Stimulated activated CD8-positive, alpha-beta memory T cell treated with anti-CD3 and anti-CD28 coated beads, Interleukin-15, amount 100 ng/mL, for 1 hour (primary cell): Measurements from ENCODE around the gene PLK3.
"Not testable (repeated sequence)": the region's sequence is repeated elsewhere in the genome, so short reads cannot be mapped to it uniquely, and the experiment has no call there.

Source experiments
- DNase-seq: peaks from one replicate; pipeline ENCODE4 v3.0.0-alpha.2; 2020; ENCODE audit warnings: low read depth

Gene PLK3

DNA sequence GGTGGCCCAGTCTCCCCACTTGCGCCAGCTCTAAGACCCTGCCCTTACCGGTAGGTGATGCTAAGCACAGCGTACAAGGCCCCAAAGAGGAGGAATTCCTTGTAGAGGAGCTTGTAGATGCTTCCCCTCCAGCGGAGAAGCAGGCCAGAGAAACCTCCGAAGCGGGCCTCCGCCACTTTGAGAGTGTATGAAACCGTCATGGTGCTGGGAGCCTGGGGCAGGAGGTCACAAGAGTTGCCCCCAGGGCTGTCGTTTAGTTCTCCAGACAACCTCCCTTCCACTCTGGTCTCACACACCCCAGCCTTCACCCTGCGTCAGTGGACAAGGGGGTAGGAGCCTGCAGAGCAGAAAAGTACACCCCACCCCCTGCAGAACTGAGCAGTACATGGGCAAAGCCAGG, 12.7 kb upstream of the PLK3 start:
- DNase-seq = no peak

GRCh38 chr1:44788120-44788860, 11.9 kb upstream of the PLK3 start, which contains the start of gene BEST4:
TSS of gene BEST4 (minus strand) at chr1:44788170. CDS start at chr1:44787705, 465 bp downstream.
- no peak for DNase-seq

- DNase-seq = no peak
Measured at GRCh38 chr1:44790968-44791801, 9.0 kb upstream of the PLK3 start.

DNA sequence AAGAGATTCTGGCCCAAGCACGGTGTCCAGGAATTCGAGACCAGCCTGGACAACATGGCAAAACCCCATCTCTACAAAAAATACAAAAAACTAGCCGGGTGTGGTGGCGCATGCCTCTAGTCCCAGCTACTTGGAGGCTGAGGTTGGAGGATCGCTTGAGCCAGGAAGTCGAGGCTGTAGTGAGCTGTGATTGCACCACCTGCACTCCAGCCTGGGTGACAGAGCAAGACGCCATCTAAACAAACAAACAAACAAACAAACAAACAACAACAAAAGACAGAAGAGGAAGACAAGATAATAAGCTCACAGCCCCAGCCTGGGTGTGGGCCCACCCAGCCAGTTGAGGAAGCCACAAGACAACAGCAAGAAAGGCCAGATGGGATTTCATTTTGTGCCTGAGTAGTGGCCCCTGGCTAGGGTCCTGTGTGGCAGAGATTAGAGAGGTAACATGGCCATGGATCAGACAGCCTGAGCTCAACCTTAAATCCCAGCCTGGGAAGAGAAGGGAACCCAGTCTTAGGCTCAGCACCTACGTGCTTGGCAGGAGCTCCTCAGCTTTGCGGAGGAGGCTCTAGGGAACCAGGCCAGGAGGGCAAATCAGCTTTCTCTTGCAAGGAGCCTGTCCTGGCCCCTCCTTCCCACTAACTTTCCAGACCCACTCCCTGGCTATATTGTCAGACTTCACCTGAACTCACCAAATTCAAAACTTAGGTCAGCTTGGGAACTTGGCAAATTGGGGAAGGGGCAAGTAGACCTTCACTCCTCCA, 7.3 kb upstream of the PLK3 start:
- DNase-seq = no peak

- DNase-seq = not testable (repeated sequence)
Measured at GRCh38 chr1:44797886-44798285, 2.3 kb upstream of the PLK3 start.

- no peak for DNase-seq
Measured at GRCh38 chr1:44798481-44799365, 1.5 kb upstream of the PLK3 start.

- no peak for DNase-seq
Measured at GRCh38 chr1:44801491-44802305, 1.5 kb downstream of the PLK3 start.

DNA sequence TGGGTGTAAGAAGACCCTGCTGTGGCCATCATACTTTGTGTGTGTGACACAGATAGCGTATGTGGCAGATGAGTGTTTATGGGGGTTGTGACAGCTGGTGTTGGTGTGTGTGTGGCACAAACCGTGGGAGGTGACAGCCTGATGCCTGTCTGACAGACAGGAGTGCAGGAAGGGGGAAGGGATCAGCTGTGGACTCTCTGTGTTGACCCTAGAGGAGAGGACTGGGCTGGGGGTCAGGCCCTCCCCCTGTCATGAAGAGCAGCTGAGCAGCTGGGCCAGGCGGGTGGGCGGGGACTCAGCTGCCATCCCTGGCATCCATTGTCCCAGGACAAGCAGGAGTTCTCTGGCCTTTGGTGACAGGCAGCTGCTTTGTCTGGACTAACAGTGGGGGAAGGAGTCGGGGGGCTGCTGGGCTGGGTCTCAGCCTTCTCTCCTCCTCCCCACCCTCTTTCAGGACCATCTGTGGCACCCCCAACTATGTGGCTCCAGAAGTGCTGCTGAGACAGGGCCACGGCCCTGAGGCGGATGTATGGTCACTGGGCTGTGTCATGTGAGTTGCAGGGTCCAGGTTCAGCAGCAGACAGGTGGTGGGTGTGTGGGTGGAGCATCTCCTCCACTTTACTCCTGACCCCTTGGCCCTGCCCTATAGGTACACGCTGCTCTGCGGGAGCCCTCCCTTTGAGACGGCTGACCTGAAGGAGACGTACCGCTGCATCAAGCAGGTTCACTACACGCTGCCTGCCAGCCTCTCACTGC, 2.3 kb downstream of the PLK3 start:
- DNase-seq = no peak

DNA sequence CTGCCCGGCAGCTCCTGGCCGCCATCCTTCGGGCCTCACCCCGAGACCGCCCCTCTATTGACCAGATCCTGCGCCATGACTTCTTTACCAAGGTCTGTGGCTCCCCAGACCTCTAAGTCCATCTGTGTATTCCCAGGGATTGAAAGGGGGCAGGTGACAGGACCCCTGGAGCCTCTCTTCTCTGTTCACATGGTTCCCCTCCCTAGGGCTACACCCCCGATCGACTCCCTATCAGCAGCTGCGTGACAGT, 2.8 kb downstream of the PLK3 start:
- DNase-seq = no peak

- no peak for DNase-seq
Measured at GRCh38 chr1:44803312-44804095, 3.3 kb downstream of the PLK3 start.

DNA sequence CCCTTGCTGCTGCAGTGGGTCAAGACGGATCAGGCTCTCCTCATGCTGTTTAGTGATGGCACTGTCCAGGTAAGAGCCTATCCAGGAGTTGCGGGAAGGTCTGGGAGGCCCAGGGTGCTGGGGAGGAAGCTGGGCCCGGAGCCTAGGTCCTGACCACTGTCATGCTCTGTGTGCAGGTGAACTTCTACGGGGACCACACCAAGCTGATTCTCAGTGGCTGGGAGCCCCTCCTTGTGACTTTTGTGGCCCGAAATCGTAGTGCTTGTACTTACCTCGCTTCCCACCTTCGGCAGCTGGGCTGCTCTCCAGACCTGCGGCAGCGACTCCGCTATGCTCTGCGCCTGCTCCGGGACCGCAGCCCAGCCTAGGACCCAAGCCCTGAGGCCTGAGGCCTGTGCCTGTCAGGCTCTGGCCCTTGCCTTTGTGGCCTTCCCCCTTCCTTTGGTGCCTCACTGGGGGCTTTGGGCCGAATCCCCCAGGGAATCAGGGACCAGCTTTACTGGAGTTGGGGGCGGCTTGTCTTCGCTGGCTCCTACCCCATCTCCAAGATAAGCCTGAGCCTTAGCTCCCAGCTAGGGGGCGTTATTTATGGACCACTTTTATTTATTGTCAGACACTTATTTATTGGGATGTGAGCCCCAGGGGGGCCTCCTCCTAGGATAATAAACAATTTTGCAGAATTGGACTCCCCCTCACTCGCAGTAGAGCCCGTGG, 5.3 kb downstream of the PLK3 start:
- DNase-seq = no peak

GRCh38 chr1:44806025-44806703, 6.0 kb downstream of the PLK3 start:
- no peak for DNase-seq

GRCh38 chr1:44806704-44807363, 6.7 kb downstream of the PLK3 start, which contains the start of gene DYNLT4:
TSS of gene DYNLT4 (minus strand) at chr1:44807351. CDS start at chr1:44806668, 683 bp downstream.
- no peak for DNase-seq

DNA sequence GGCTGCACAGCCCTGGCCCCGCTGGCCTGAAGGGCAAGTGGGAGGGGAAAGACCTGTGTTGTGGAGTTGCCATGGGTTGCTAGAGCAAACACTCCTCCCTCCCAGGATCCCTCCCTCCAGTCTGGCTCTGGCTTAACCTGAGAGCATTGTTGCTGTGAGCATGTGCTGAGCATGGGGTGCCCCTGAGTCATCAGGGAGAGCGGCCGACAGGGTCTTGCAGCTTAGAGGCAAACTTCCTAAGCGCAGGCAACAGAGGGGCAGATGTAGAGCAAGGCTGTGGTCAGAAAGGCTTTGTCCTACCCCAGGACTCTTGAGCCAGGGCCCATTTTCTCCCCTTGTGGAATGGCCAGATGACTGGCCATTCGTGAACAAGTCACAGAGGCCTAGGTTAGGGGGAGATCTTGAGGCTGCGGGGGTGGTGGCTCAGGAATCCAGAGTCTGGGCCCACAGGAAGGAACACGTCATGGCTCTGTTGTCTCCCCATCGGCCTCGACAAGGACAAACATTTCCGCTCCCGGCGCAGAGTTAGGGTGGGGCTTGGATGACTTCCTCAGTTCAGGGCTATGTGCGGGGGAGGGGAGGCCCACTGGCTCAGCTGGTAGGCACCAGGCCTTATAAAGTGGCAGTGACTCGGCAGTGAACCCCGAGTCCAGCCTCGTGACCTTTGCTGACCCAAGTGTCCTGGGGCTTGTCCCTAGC, 7.3 kb downstream of the PLK3 start:
- peak; percentile 73 for DNase-seq

- DNase-seq = no peak
Measured at GRCh38 chr1:44808063-44808937, 8.1 kb downstream of the PLK3 start, which contains the start of gene BTBD19. TSS of gene BTBD19 (plus strand) at chr1:44808523. CDS start at chr1:44808821, 298 bp downstream.
